T-helper 2 cell treated with Interferon-gamma antibody and Interleukin-4, amounts not matched to agents 5 μg/mL and 100 μg/mL, for 36 hours (primary cell): ENCODE results near the gene TMEM94.

Experiments used
- DNase-seq: peaks from one replicate; pipeline ENCODE4 v3.0.0; 2021; ENCODE audit warnings: low spot score
- H3K27ac Mint-ChIP-seq: one replicate; pipeline ENCODE4 v1.8.0; 2021; ENCODE audit warnings: mild to moderate bottlenecking, mixed read lengths
- H3K27me3 Mint-ChIP-seq: one replicate; pipeline ENCODE4 v1.8.0; 2021; ENCODE audit warnings: low read depth, mixed read lengths
- H3K36me3 Mint-ChIP-seq: one replicate; pipeline ENCODE4 v1.8.0; 2021; ENCODE audit warnings: low read depth, mixed read lengths
- H3K4me1 Mint-ChIP-seq: one replicate; pipeline ENCODE4 v1.8.0; 2021; ENCODE audit warnings: low read depth, mixed read lengths
- H3K4me3 Mint-ChIP-seq: one replicate; pipeline ENCODE4 v1.8.0; 2022; ENCODE audit warnings: mild to moderate bottlenecking, moderate library complexity, mixed read lengths
- H3K9me3 Mint-ChIP-seq: one replicate; pipeline ENCODE4 v1.8.0; 2021; ENCODE audit warnings: mixed read lengths

TMEM94 gene

GRCh38 chr17:75456417-75457046 lies at the start of gene TMEM94:
TMEM94 (plus strand) TSS chr17:75456635; CDS start chr17:75471906, 15,271 bp downstream.
- H3K4me1 Mint-ChIP-seq = peaks cover 35% of the 10 kb centered on the region
- H3K27ac Mint-ChIP-seq = peak within 1 kb of the TSS; percentile 91
- H3K4me3 Mint-ChIP-seq = peak within 1 kb of the TSS; percentile 94
- H3K36me3 Mint-ChIP-seq = peaks cover 3% of the 10 kb centered on the region
- peak; percentile 90 for DNase-seq
- H3K9me3 Mint-ChIP-seq = no peaks in the 10 kb centered on the region
- no peaks in the 10 kb centered on the region for H3K27me3 Mint-ChIP-seq

- no peaks in the 10 kb centered on the region for H3K27me3 Mint-ChIP-seq
Measured at GRCh38 chr17:75407655-75408352, 48.6 kb upstream of the TMEM94 start.

GRCh38 chr17:75410141-75410540 lies 46.3 kb upstream of the TMEM94 start:
- Mint-ChIP-seq H3K4me3 (no peak overlapping the region), H3K27ac (no peak overlapping the region), H3K4me1 (peaks cover 45% of the 10 kb centered on the region)

More at GRCh38 chr17:75407655-75408352, 48.6 kb upstream of the TMEM94 start:
- no peak overlapping the region for H3K4me3 Mint-ChIP-seq
- DNase-seq = no peak
- peaks cover 45% of the 10 kb centered on the region for H3K4me1 Mint-ChIP-seq
- H3K9me3 Mint-ChIP-seq = no peaks in the 10 kb centered on the region
- no peak overlapping the region for H3K27ac Mint-ChIP-seq
- H3K36me3 Mint-ChIP-seq = peaks cover 13% of the 10 kb centered on the region

GRCh38 chr17:75411328-75412067 lies 44.9 kb upstream of the TMEM94 start:
- no peaks in the 10 kb centered on the region for H3K36me3 Mint-ChIP-seq
- H3K27ac Mint-ChIP-seq = peak overlapping the region; percentile 69
- H3K9me3 Mint-ChIP-seq = no peaks in the 10 kb centered on the region
- H3K4me1 Mint-ChIP-seq = peaks cover 36% of the 10 kb centered on the region
- H3K4me3 Mint-ChIP-seq = peak overlapping the region; percentile 47
- DNase-seq = no peak
- H3K27me3 Mint-ChIP-seq = peaks cover 17% of the 10 kb centered on the region

More at GRCh38 chr17:75410141-75410540, 46.3 kb upstream of the TMEM94 start:
- H3K9me3 Mint-ChIP-seq = no peaks in the 10 kb centered on the region
- no peak for DNase-seq
- H3K36me3 Mint-ChIP-seq = no peaks in the 10 kb centered on the region
- peaks cover 10% of the 10 kb centered on the region for H3K27me3 Mint-ChIP-seq

GRCh38 chr17:75412455-75413317 lies 43.7 kb upstream of the TMEM94 start:
- Mint-ChIP-seq H3K9me3 (no peaks in the 10 kb centered on the region), H3K4me3 (peak overlapping the region; percentile 47), H3K27ac (peak overlapping the region; percentile 69), H3K36me3 (no peaks in the 10 kb centered on the region), H3K27me3 (peaks cover 17% of the 10 kb centered on the region), H3K4me1 (peaks cover 33% of the 10 kb centered on the region)
- peak; percentile 70 for DNase-seq

GRCh38 chr17:75414488-75414887 lies 41.9 kb upstream of the TMEM94 start:
- DNase-seq = no peak
- Mint-ChIP-seq H3K27ac (no peak overlapping the region), H3K36me3 (no peaks in the 10 kb centered on the region), H3K9me3 (no peaks in the 10 kb centered on the region), H3K27me3 (peaks cover 21% of the 10 kb centered on the region), H3K4me1 (peaks cover 32% of the 10 kb centered on the region), H3K4me3 (no peak overlapping the region)

- Mint-ChIP-seq H3K27me3 (peaks cover 23% of the 10 kb centered on the region), H3K4me1 (peaks cover 28% of the 10 kb centered on the region), H3K4me3 (no peak overlapping the region), H3K27ac (no peak overlapping the region), H3K9me3 (no peaks in the 10 kb centered on the region), H3K36me3 (no peaks in the 10 kb centered on the region)
- DNase-seq = no peak
Measured at GRCh38 chr17:75416006-75416405, 40.4 kb upstream of the TMEM94 start.

- Mint-ChIP-seq H3K36me3 (no peaks in the 10 kb centered on the region), H3K4me3 (no peak overlapping the region), H3K4me1 (peaks cover 20% of the 10 kb centered on the region), H3K27ac (no peak overlapping the region), H3K27me3 (peaks cover 23% of the 10 kb centered on the region), H3K9me3 (no peaks in the 10 kb centered on the region)
- no peak for DNase-seq
Measured at GRCh38 chr17:75417054-75417580, 39.3 kb upstream of the TMEM94 start.

- H3K4me1 Mint-ChIP-seq = peaks cover 8% of the 10 kb centered on the region
- H3K27ac Mint-ChIP-seq = no peak overlapping the region
- H3K9me3 Mint-ChIP-seq = no peaks in the 10 kb centered on the region
- no peak overlapping the region for H3K4me3 Mint-ChIP-seq
- no peaks in the 10 kb centered on the region for H3K36me3 Mint-ChIP-seq
- DNase-seq = no peak
- H3K27me3 Mint-ChIP-seq = peaks cover 23% of the 10 kb centered on the region
Measured at GRCh38 chr17:75418531-75418930, 37.9 kb upstream of the TMEM94 start.

- peaks cover 8% of the 10 kb centered on the region for H3K4me1 Mint-ChIP-seq
- H3K27ac Mint-ChIP-seq = no peak overlapping the region
- no peaks in the 10 kb centered on the region for H3K36me3 Mint-ChIP-seq
- H3K27me3 Mint-ChIP-seq = peaks cover 27% of the 10 kb centered on the region
- DNase-seq = no peak
- H3K4me3 Mint-ChIP-seq = no peak overlapping the region
- no peaks in the 10 kb centered on the region for H3K9me3 Mint-ChIP-seq
Measured at GRCh38 chr17:75428543-75429469, 27.6 kb upstream of the TMEM94 start.

- H3K4me3 Mint-ChIP-seq = no peak overlapping the region
- H3K36me3 Mint-ChIP-seq = no peaks in the 10 kb centered on the region
- H3K27ac Mint-ChIP-seq = no peak overlapping the region
- peaks cover 38% of the 10 kb centered on the region for H3K27me3 Mint-ChIP-seq
- peaks cover 15% of the 10 kb centered on the region for H3K4me1 Mint-ChIP-seq
- no peak for DNase-seq
- no peaks in the 10 kb centered on the region for H3K9me3 Mint-ChIP-seq
Measured at GRCh38 chr17:75430159-75430974, 26.1 kb upstream of the TMEM94 start.

- DNase-seq = no peak
- Mint-ChIP-seq H3K36me3 (no peaks in the 10 kb centered on the region), H3K4me3 (no peak overlapping the region), H3K4me1 (peaks cover 15% of the 10 kb centered on the region), H3K27me3 (peaks cover 43% of the 10 kb centered on the region), H3K27ac (no peak overlapping the region), H3K9me3 (no peaks in the 10 kb centered on the region)
Measured at GRCh38 chr17:75433218-75433783, 23.1 kb upstream of the TMEM94 start.
